Measurements from ENCODE around the gene ORC3.
"Not testable (repeated sequence)": the region's sequence is repeated elsewhere in the genome, so short reads cannot be mapped to it uniquely, and the experiment has no call there.

Gene ORC3

GRCh38 chr6:87698547-87699006 is 108.6 kb downstream of the ORC3 start:
- DNase-seq: peak in 1 of 6 experiments; percentile 9

DNA sequence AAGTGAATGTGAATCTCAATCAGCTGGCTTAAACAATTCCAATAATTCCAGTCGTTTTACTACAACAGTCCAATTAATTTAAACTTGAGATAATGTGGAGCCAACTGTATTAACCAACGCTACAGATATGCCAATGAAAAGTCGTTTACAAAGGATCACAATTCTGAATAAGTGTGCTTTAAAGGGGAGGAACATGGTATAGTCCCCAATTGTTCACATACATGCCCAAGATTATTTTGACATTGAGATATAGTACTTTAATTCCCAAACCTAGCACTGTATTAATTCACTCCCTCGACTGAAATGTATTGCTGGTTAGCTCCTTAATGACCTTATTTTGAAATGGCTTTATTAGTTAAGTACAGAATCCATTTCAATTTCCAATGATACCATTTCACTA is 109.6 kb downstream of the ORC3 start:
- DNase-seq: no peak

- DNase-seq: peak in 3 of 6 experiments; percentile 20 to 37 (median 36)
These were observed 110.7 kb downstream of the ORC3 start for GRCh38 chr6:87700397-87701343.

DNA sequence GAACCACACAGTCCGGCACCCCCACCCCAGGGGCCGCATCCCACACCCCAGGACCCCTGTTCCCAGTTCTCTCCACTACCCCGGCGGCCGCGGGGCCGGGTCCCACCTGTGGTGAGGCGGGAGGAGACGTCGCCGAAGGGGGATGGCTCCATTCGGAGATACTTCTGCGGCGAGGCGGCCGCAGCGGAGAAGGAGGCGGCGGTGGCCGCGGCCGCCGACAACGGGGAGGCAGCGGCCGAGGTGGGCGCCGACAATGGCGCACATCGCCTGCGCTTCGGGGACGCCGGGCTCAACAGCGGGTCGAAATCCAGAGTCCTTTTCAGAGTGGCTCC is 111.4 kb downstream of the ORC3 start:
- DNase-seq: peak in 2 of 6 experiments; percentile 38

DNA sequence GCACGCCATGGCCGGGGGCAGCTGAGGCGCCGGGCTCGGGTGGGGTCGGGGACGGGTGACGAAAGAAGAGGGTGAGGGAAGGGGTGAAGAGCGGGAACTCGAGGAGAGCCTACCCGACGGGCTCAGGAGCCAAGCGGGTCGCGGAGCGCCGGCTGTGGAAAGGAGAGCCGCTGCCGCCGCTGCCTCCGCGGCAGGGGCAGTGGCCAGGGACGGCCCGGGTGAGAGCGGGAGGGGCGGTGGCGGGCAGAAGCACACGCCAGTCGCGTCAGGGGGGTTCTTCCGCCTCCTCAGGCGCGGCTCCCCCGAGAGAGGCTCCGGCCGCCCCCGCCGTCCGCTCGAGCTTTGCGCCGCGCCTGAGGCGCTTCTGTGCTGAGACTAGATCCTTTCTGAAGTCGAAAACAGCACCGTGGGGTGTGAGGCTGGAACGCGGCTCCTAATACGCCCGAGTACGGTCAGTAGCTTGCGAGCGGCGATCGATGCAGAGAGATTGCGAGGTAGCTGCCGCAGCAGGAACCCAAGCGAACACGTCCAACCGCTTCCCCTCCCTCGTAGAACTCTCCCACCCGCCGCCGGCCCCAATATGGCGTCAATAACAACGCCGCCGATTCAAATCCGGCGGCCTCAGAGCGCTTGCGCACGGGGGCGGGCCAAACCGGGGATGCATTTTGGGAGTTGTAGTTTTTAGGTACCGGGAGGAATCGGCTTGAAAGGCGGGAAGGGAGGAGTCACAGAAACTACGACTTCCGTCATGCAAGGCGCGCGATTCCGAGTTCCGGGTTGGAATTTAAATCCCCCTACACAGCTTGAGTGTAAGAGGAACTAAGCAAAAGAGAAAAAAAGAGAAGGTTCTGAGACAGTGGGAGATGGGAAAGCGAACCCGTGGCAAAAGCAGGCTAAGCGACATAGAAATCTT is 112.0 kb downstream of the ORC3 start, which contains the start of gene AKIRIN2:
Gene AKIRIN2 (minus strand): TSS at position 558 of the 913 bp plus-strand sequence. CDS start 549 bp downstream, at position 9.
- DNase-seq: peak; percentile 93 to 98 (median 96)

DNA sequence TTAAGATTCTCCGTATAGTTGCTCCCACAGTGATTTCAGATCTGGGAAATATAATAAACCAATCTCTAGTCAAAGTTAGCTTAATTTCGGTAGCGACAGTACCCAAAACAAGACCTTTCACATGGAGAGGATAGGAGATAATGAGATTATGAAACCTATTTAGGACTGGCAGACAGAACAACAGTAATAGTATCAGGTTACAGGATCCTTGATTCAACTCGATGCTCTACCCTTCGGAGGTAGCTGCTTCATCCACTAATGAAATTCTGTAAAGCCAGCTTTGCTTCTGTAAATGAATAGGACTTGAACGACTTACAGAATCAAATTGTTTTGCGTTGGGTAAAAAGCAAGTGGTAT is 112.6 kb downstream of the ORC3 start:
- peak in 1 of 6 experiments; percentile 37 for DNase-seq

DNA sequence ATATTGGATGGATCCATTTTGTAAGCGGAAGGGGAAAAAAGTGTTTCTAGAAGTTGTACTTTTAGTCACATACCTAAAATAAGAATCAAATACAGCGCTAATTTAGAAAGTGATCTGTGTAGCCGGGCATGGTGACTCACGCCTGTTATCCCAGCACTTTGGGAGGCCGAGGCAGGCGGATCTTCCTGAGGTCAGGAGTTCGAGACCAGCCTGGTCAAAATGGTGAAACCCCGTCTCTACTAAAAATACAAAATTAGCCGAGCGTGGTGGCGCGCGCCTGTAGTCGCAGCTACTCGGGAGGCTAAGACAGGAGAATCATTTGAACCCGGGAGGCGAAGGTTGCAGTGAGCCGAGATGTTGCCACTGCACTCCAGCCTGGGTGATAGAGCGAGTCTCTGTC is 113.1 kb downstream of the ORC3 start:
- DNase-seq: not testable (repeated sequence)

- no peak for DNase-seq
These were observed 115.2 kb downstream of the ORC3 start for GRCh38 chr6:87705070-87705691.

GRCh38 chr6:87706187-87706966 is 116.4 kb downstream of the ORC3 start:
- no peak for DNase-seq

DNA sequence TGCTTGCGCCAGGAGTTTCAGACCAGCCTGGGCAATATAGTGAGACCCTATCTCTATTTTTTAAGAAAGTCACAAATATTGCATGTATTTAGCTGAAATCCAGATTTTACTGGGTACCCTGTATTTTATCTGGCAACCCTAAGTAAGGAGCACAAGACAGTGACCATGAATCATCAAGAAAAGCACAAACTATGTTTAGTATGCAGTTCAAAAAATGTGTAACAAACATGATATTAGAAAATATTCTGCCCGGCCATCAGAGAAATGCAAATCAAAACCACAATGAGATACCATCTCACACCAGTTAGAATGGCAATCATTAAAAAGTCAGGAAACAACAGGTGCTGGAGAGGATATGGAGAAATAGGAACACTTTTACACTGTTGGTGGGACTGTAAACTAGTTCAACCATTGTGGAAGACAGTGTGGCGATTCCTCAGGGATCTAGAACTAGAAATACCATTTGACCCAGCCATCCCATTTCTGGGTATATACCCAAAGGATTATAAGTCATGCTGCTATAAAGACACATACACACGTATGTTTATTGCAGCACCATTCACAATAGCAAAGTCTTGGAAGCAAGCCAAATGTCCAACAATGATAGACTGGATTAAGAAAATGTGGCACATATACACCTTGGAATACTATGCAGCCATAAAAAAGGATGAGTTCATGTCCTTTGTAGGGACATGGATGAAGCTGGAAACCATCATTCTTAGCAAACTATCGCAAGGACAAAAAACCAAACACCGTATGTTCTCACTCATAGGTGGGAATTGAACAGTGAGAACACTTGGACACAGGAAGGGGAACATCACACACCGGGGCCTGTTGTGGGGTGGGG is 118.9 kb downstream of the ORC3 start:
- DNase-seq: not testable (repeated sequence)

GRCh38 chr6:87710090-87710489 is 120.2 kb downstream of the ORC3 start:
- no peak for DNase-seq

GRCh38 chr6:87712713-87713112 is 122.8 kb downstream of the ORC3 start:
- DNase-seq: not testable (repeated sequence)

DNA sequence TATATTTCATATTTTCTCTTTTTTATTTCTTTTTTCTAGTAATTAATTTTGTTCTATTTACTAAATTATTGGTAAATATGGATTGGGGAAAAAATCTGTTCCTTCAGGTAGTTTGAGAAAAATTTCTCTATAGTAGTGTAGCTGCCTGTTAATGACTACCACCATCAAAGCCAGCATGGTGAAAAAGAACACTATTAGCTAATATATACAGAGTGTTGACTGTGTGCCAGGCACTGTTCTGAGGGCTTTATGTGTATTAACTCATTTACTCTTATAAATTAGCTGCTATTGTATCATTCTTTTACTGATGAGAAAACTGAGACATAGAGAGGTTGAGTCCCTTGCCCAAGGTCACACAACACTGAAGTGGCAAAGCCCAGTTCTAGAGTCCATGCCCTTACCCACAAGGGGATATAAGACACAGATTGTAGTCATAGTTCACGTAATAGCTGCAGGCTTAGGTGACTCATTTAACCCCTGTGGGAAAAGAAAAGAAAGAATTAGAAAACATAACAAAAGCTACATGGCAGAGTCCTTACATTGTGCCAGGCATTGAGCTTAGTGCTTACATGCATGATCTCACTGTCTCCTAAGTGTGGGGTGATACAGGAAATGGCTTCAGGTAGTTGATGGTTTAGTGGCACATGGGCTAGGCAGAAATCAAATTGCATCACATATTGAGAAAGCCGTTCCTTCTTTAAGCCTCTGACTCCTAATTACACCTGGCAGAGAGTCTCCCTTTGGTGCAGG is 124.3 kb downstream of the ORC3 start:
- no peak for DNase-seq
